PFSK-1 (cell line): ENCODE data around the gene MUC5AC.

ENCODE experiments used
- POLR2AphosphoS5 ChIP-seq: IDR thresholded peaks from 2 replicates; pipeline ENCODE4 v1.6.1; 2012; ENCODE audit warnings: low read depth, mild to moderate bottlenecking, control low read depth, low read length, moderate library complexity
- REST ChIP-seq, 2 experiments: IDR thresholded peaks; 2 replicates each; pipeline versions ENCODE4 v1.6.1 to v1.8.0; 2011 to 2012; ENCODE audit warnings: low read depth in 2 of 2, low read length in 2 of 2, control low read depth in 1 of 2, inconsistent platforms in 1 of 2, mild to moderate bottlenecking in 1 of 2, moderate library complexity in 1 of 2; ENCODE audit not compliant: insufficient read depth in 1 of 2
- SIN3A ChIP-seq: IDR thresholded peaks from 2 replicates; pipeline ENCODE4 v1.6.1; 2012; ENCODE audit warnings: mild to moderate bottlenecking, low read length, moderate library complexity, borderline replicate concordance; ENCODE audit not compliant: insufficient read depth
- TAF1 ChIP-seq: IDR thresholded peaks from 2 replicates; pipeline ENCODE4 v1.6.1; 2012; ENCODE audit warnings: low read length, control low read depth, borderline replicate concordance; ENCODE audit not compliant: insufficient read depth

GRCh38 chr11:1120532-1121330, 37.0 kb upstream of the MUC5AC start:
- TF ChIP-seq REST (IDR thresholded peaks at IDR 0.05; ENCODE audit: insufficient read depth in 1 of 2, low read depth in 2 of 2, low read length in 2 of 2), result no peak
- no peak for TF ChIP-seq TAF1
- TF ChIP-seq SIN3A, result no peak
- TF ChIP-seq POLR2AphosphoS5, result no peak
